K562 (cell line): ENCODE results near the gene TBC1D5. TPM values are rescaled to one million over a fixed set of nuclear protein-coding genes. Genes with fewer than 3 reads are reported as not detected.

Source experiments
- ATF3 ChIP-seq, 2 experiments: fragments of 450-650 bp in 1 of 2; sonication (generic) in 1 of 2; formaldehyde crosslinking in 1 of 2; IDR thresholded peaks in 1 of 2; conservative IDR thresholded peaks in 1 of 2; 2 replicates each; pipeline versions ENCODE4 v1.6.1 to v1.8.1; 2016 to 2023; ENCODE audit warnings: mild to moderate bottlenecking in 2 of 2, moderate library complexity in 2 of 2, inconsistent platforms in 1 of 2, missing genetic modification reagents in 1 of 2
- BACH1 ChIP-seq: fragments of 200-800 bp; sonication (Bioruptor generic); IDR thresholded peaks from 2 replicates; pipeline ENCODE4 v1.6.1; 2016; ENCODE audit warnings: missing genetic modification characterization, missing compliant biosample characterization
- CUX1 ChIP-seq: fragments of 200-800 bp; sonication (Bioruptor generic); IDR thresholded peaks from 2 replicates; pipeline ENCODE4 v1.6.1; 2016; ENCODE audit warnings: missing genetic modification characterization, missing compliant biosample characterization
- ETS2 ChIP-seq: IDR thresholded peaks from 2 replicates; pipeline ENCODE4 v1.6.1; 2016; ENCODE audit warnings: borderline replicate concordance, missing genetic modification characterization, mild to moderate bottlenecking, moderate library complexity, missing compliant biosample characterization; ENCODE audit not compliant: poor library complexity, severe bottlenecking
- GTF2E2 ChIP-seq: fragments of 200-800 bp; sonication (Bioruptor generic); IDR thresholded peaks from 2 replicates; pipeline ENCODE4 v1.6.1; 2016; ENCODE audit warnings: missing genetic modification characterization, missing compliant biosample characterization
- HDAC6 ChIP-seq: IDR thresholded peaks from 2 replicates; pipeline ENCODE4 v1.6.1; 2012; ENCODE audit warnings: low read depth, mild to moderate bottlenecking, control low read depth, inconsistent platforms, low read length, moderate library complexity
- HSF4 ChIP-seq: fragments of 250-450 bp; sonication (Bioruptor Pico); IDR thresholded peaks from 2 replicates; pipeline ENCODE4 v2.1.2; 2022; ENCODE audit warnings: mild to moderate bottlenecking, moderate library complexity, borderline replicate concordance
- LCOR ChIP-seq: sonication (generic); formaldehyde crosslinking; IDR thresholded peaks from 2 replicates; pipeline ENCODE4 v1.8.0; 2022; ENCODE audit warnings: mild to moderate bottlenecking, missing genetic modification reagents
- MAFF ChIP-seq: IDR thresholded peaks from 2 replicates; pipeline ENCODE4 v1.6.1; 2012; ENCODE audit warnings: low read length, improper control_type of control experiment
- MEIS2 ChIP-seq: fragments of 450-650 bp; IDR thresholded peaks from 2 replicates; pipeline ENCODE4 v1.6.1; 2014; ENCODE audit warnings: mild to moderate bottlenecking; ENCODE audit not compliant: partially characterized antibody
- MIER1 ChIP-seq: fragments of 450-650 bp; IDR thresholded peaks from 2 replicates; pipeline ENCODE4 v1.6.1; 2016; ENCODE audit warnings: antibody characterized with exemption, mild to moderate bottlenecking, low read depth
- NR2C1 ChIP-seq, 2 experiments: fragments of 450-650 bp; IDR thresholded peaks; 2 replicates each; pipeline ENCODE4 v1.6.1; 2017; ENCODE audit warnings: mild to moderate bottlenecking in 2 of 2, antibody characterized with exemption in 1 of 2, inconsistent platforms in 1 of 2, missing compliant biosample characterization in 1 of 2, missing genetic modification characterization in 1 of 2
- PBX2 ChIP-seq, 2 experiments: IDR thresholded peaks in 1 of 2; conservative IDR thresholded peaks in 1 of 2; 2 replicates each; pipeline ENCODE4 v1.6.1; 2016; ENCODE audit warnings: low read depth in 2 of 2, mild to moderate bottlenecking in 1 of 2, missing compliant biosample characterization in 1 of 2, missing genetic modification characterization in 1 of 2, moderate library complexity in 1 of 2
- SMAD1 ChIP-seq: fragments of 150-350 bp; IDR thresholded peaks from 2 replicates; pipeline ENCODE4 v1.6.1; 2014; ENCODE audit warnings: low read length, low read depth; ENCODE audit not compliant: partially characterized antibody
- TCF15 ChIP-seq: fragments of 250-450 bp; sonication (Bioruptor Pico); IDR thresholded peaks from 2 replicates; pipeline ENCODE4 v1.8.0; 2022; ENCODE audit warnings: moderate library complexity, mild to moderate bottlenecking, inconsistent platforms
- TRIM24 ChIP-seq, 2 experiments: fragments of 450-650 bp; IDR thresholded peaks; 2 replicates each; pipeline ENCODE4 v1.6.1; 2016
- ZFP1 ChIP-seq: fragments of 450-650 bp; formaldehyde crosslinking; IDR thresholded peaks from 2 replicates; pipeline ENCODE4 v1.4.0; 2020; ENCODE audit warnings: mild to moderate bottlenecking, mixed read lengths
- polyA plus RNA-seq, 8 experiments: library from polyadenylated mRNA; depleted of rRNA in 4 of 8; stranded (reverse) in 5 of 8; unstranded in 3 of 8; fragments of >200 nt; fragmentation: Nextera tagmentation in 2 of 8; fragmentation: Illumina TruSeq in 1 of 8; extraction: Ambion mirVana in 2 of 8; extraction: Trizol in 1 of 8; gene quantifications; 2 replicates each; pipeline versions ENCODE4 v1.2.1 to v1.2.3, GENCODE V29; 2011 to 2014; ENCODE audit warnings: inconsistent platforms in 1 of 8, missing spikeins in 1 of 8
- total RNA-seq, 7 experiments: library from RNA; depleted of rRNA in 6 of 7; stranded (reverse); fragments of >200 nt in 6 of 7; fragmentation: Illumina TruSeq in 2 of 7; extraction: Trizol in 2 of 7; gene quantifications; 2 replicates each; pipeline versions ENCODE4 v1.2.1 to v1.2.3, GENCODE V29; 2011 to 2021; ENCODE audit warnings: low replicate concordance in 1 of 7

TBC1D5 gene
- total and polyA plus RNA-seq, 9 of the 15 experiments (the other 6 are each of a cell fraction or from before 2014, with no cell fraction given), result 2.9 to 38.1 (median 25.6) TPM

- TF ChIP-seq TCF15 (CRISPR knock-in tag) (no peak), HDAC6 (no peak), HSF4 (no peak), MEIS2 (no peak), SMAD1 (no peak), NR2C1 (IDR thresholded peaks at IDR 0.05) (no peak), NR2C1 (tag; IDR thresholded peaks at IDR 0.05) (no peak), ETS2 (tag) (no peak), LCOR (CRISPR knock-in tag) (no peak), MAFF (peak; percentile 95), BACH1 (tag) (peak; percentile 89), PBX2 (CRISPR knock-in tag; IDR thresholded peaks at IDR 0.05; ENCODE audit: low read depth) (no peak), PBX2 (tag; conservative IDR thresholded peaks at IDR 0.05; ENCODE audit: low read depth) (no peak), ZFP1 (no peak), ATF3 (IDR thresholded peaks at IDR 0.05) (peak; percentile 75), ATF3 (CRISPR knock-in tag; conservative IDR thresholded peaks at IDR 0.05) (no peak), CUX1 (CRISPR knock-in tag) (no peak), MIER1 (no peak), TRIM24 (IDR thresholded peaks at IDR 0.05) (peak in 1 of 2 experiments; percentile 14; a peak in 1 of 4 replicates), GTF2E2 (tag) (no peak)
These were observed 558.4 kb downstream of the TBC1D5 start (continued) for GRCh38 chr3:17183951-17184550.
